Measurements from ENCODE around the gene BICC1.

- TF ChIP-seq POLR2AphosphoS5 (IDR thresholded peaks at IDR 0.05) (no peak), POLR2A (IDR thresholded peaks at IDR 0.05) (no peak)
Observed at GRCh38 chr10:58818900-58819299, 306.2 kb downstream of the BICC1 start.

Measured in upper lobe of left lung (tissue), 4 donors.